Mucosa of rectum (tissue), 2 donors: Measurements from ENCODE around the gene FLNB.

Experiments
- H3K27ac ChIP-seq, 2 donors: one replicate each; pipeline ENCODE4 v1.7.0; 2013; ENCODE audit warnings: inconsistent platforms in 2 of 2, low read depth in 2 of 2, low read length in 2 of 2
- H3K27me3 ChIP-seq, 2 donors: one replicate each; pipeline ENCODE4 v1.7.0; 2013; ENCODE audit warnings: low read length in 2 of 2; ENCODE audit not compliant: control insufficient read depth in 2 of 2, insufficient read depth in 2 of 2
- H3K36me3 ChIP-seq, 2 donors: one replicate each; pipeline ENCODE4 v1.7.0; 2013; ENCODE audit warnings: low read length in 2 of 2; ENCODE audit not compliant: control insufficient read depth in 2 of 2, insufficient read depth in 2 of 2
- H3K4me1 ChIP-seq, 2 donors: one replicate each; pipeline ENCODE4 v1.7.0; 2013; ENCODE audit warnings: low read length in 2 of 2, mild to moderate bottlenecking in 1 of 2; ENCODE audit not compliant: control insufficient read depth in 2 of 2, insufficient read depth in 2 of 2
- H3K4me3 ChIP-seq, 2 donors: one replicate each; pipeline ENCODE4 v1.7.0; 2013; ENCODE audit warnings: low read length in 2 of 2
- H3K9ac ChIP-seq, 2 donors: one replicate each; pipeline ENCODE4 v1.7.0; 2013; ENCODE audit warnings: low read length in 2 of 2, low read depth in 1 of 2, mild to moderate bottlenecking in 1 of 2
- H3K9me3 ChIP-seq, 2 donors: one replicate each; pipeline ENCODE4 v1.7.0; 2013; ENCODE audit warnings: low read length in 2 of 2; ENCODE audit not compliant: control insufficient read depth in 2 of 2
- donor health status: healthy.
- donor health status: Normal muscosa, but diverticular disease.

FLNB gene

DNA sequence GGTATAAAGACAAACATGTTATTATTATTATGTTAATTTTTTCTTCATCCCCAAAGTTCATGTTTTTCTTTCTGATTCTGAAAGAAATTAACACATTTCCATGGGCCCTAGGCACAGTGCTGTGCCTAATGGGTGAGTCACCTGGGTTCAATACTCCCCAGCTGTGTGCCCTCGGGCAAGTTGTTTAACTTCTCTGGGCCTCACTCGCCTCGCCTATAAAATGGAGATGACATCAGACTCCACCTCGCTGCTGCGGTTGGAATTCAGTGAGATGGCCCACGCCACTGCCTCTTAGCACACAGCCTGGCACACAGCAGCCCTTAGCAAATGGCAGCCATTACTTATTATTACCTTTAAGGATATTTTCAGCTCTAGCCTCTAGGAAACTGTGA lies 179.9 kb downstream of the FLNB start:
- H3K27ac ChIP-seq = no peak overlapping the region
- no peaks in the 10 kb centered on the region for H3K9me3 ChIP-seq
- H3K27me3 ChIP-seq = no peaks in the 10 kb centered on the region
- H3K36me3 ChIP-seq = no peaks in the 10 kb centered on the region
- no peak overlapping the region for H3K4me3 ChIP-seq
- H3K4me1 ChIP-seq = peaks cover 0 to 2% of the 10 kb centered on the region in 2 donors
- no peak overlapping the region for H3K9ac ChIP-seq

DNA sequence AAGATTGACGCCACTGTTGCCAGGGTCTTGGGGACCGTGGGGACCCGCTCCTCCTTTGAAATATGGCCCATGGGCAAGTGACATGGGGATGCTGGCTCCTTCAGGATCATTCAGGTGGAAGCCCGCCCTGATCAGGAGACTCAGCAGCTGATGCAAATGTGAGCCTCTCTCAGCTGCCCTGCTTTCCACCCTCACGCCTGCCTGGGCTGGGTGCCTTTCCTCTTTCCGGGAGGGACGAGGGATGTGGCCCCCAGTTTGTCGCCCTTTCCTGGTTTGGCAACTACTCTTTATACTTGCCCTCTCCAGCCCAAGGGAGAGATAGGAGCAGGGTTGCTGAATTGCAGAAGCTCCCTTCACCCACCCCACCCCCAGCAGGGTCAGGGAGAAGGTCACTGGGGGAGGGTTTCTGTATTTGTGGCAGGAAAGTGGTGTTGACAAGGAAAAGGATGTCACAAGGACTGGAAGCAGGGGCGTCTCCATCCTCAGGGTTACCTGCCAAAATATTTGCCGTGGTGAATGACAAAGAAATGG lies 180.8 kb downstream of the FLNB start:
- no peaks in the 10 kb centered on the region for H3K9me3 ChIP-seq
- H3K27me3 ChIP-seq = no peaks in the 10 kb centered on the region
- H3K27ac ChIP-seq = no peak overlapping the region
- H3K4me3 ChIP-seq = no peak overlapping the region
- H3K36me3 ChIP-seq = no peaks in the 10 kb centered on the region
- peaks cover 0 to 2% of the 10 kb centered on the region in 2 donors for H3K4me1 ChIP-seq
- H3K9ac ChIP-seq = no peak overlapping the region

DNA sequence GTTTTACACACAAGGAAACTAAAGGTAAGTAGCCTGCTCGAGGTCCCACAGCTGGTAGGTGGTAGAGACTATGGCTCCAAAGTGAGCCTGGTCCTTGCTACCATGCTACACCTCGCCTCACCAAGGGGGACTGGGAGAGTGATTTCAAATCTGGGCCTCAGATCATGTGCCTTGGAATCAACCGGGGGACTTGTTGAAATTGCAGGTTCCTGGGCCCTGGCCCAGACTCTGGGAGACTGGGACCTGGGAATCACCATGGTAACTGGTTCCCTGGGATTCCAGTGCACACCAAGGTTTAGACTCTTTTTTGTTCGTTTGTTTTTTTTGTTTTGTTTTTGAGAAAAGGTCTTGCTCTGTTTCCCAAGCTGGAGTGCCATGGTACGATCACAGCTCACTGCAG lies 181.5 kb downstream of the FLNB start:
- Histone ChIP-seq H3K27ac (no peak overlapping the region), H3K9ac (no peak overlapping the region), H3K4me3 (no peak overlapping the region), H3K4me1 (peaks cover 0 to 2% of the 10 kb centered on the region in 2 donors), H3K36me3 (no peaks in the 10 kb centered on the region), H3K27me3 (no peaks in the 10 kb centered on the region), H3K9me3 (no peaks in the 10 kb centered on the region)

DNA sequence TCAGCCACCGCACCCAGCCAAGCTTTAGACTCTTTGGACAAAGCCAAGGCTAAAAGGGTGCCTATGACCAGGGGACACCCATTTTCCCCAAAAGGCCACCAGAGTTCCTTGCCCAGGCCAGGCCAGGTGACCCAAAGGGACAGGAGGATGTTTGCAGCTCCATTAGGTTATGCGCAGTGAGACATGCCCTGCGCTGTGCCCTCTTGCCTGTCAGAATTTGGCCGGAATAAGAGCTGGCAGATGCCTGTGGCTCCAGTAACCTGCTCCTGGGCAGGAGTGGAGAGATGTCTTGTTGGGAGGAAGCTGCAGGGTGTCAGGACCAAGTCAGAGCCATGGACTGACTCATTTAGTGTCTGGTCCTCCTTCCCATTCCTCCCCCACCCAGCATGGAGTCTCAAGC lies 182.1 kb downstream of the FLNB start:
- Histone ChIP-seq H3K9me3 (no peaks in the 10 kb centered on the region), H3K36me3 (no peaks in the 10 kb centered on the region), H3K4me3 (no peak overlapping the region), H3K9ac (no peak overlapping the region), H3K27ac (no peak overlapping the region), H3K4me1 (peaks cover 0 to 2% of the 10 kb centered on the region in 2 donors), H3K27me3 (no peaks in the 10 kb centered on the region)

DNA sequence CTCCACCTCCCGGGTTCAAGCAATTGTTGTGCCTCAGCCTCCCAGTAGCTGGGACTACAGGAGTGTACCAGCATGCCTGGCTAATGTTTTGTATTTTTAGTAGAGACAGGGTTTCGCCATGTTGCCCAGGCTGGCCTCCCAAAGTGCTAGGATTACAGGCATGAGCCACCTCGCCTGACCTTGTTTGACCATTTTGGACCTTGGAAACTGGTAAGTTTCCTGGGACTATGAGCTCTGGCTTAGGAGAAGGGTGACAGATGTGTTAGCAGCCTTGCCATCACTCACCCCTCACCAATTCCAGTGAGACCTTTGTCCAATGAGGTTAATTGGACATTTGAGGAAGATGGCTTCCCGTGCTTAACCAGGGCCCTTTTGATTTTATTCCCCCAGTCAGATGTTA lies 182.7 kb downstream of the FLNB start:
- no peaks in the 10 kb centered on the region for H3K9me3 ChIP-seq
- H3K27me3 ChIP-seq = no peaks in the 10 kb centered on the region
- no peaks in the 10 kb centered on the region for H3K36me3 ChIP-seq
- peaks cover 0 to 2% of the 10 kb centered on the region in 2 donors for H3K4me1 ChIP-seq
- no peak overlapping the region for H3K9ac ChIP-seq
- no peak overlapping the region for H3K27ac ChIP-seq
- no peak overlapping the region for H3K4me3 ChIP-seq

DNA sequence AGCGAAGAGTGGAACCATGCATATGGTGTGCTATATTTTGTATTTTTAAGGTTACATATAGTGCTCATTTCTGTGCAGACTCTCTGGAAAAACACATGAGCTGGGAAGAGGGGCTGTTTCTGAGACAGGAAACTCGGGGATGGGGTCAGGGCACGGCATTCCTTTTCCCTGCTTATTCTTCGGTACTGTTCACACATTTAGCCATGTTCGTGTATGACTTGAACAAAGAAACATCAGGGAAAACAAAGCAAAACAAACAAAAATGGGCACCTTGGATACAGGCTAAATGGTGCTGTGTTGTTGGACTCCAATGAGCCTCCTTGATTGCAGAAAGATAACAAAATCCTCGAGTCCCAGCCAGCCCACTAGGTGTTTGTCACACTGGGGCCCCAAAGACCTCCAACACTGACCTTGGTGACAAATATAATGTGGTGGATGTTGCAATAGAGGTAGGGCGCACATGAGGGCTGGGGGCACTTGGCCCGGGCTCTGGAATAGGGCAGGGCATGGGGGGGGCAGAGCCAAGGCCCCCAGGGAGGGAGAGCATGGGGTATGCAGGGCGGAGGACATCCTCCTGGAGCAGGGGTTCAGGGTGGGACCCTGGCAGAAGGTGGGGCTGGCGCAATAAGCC lies 183.3 kb downstream of the FLNB start:
- Histone ChIP-seq H3K4me3 (no peak overlapping the region), H3K4me1 (peaks cover 0 to 2% of the 10 kb centered on the region in 2 donors), H3K9me3 (no peaks in the 10 kb centered on the region), H3K36me3 (no peaks in the 10 kb centered on the region), H3K27me3 (no peaks in the 10 kb centered on the region), H3K27ac (no peak overlapping the region), H3K9ac (no peak overlapping the region)

DNA sequence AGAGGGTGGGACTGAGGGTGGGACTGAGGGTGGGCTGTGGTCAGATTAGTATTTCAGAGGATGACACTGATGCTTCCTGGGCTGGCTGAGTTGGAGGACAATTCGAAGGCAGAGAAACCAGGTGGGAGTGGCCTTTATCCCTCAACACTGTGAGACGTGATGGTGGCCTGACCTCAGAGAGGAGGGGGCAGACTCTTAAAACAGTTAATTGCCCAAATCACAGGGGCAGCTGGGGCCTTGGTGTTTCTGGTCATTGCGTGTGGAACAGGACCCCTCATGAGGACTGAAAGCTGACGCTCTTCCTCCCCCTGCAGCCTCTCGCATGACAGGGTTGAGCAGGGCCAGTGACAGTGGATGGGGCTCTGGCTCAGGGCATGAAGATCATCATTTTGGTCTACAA lies 183.8 kb downstream of the FLNB start:
- Histone ChIP-seq H3K9ac (no peak overlapping the region), H3K36me3 (no peaks in the 10 kb centered on the region), H3K4me1 (peaks cover 0 to 2% of the 10 kb centered on the region in 2 donors), H3K4me3 (no peak overlapping the region), H3K9me3 (no peaks in the 10 kb centered on the region), H3K27ac (no peak overlapping the region), H3K27me3 (no peaks in the 10 kb centered on the region)

DNA sequence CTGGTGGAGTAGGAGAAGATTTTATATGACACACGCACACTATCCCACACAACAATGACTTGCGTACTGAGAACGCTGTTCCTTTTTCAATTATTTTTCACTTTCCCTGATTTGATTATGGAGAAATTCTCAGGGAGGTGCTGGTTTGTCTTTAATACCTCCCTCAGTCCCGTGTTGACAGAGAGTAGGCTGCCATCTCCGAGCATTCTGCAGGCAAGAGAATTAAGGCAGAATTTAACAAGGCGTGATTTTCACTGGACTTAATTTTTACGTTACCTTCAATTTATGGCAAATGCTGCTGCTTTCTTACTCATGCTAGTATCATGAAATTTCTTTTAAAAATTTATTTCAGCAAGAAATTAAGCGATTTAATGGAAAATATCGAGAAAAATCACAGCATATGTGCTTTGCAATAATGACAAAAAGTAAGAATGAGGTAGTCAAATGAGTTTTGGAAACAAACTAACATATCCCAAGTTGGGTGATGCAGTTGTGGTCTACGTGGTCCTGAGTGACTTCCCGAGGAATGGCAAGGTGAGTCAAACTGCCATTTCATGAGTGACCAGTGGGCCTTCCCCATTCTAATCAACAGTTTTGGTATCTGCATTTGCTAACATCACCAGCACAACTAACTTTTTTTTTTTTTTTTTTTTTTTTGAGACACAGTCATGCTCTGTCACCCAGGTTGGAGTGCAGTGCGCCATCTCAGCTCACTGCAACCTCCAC lies 185.6 kb downstream of the FLNB start:
- no peak overlapping the region for H3K4me3 ChIP-seq
- H3K4me1 ChIP-seq = peaks cover 0 to 2% of the 10 kb centered on the region in 2 donors
- no peaks in the 10 kb centered on the region for H3K9me3 ChIP-seq
- no peaks in the 10 kb centered on the region for H3K27me3 ChIP-seq
- H3K27ac ChIP-seq = no peak overlapping the region
- H3K36me3 ChIP-seq = no peaks in the 10 kb centered on the region
- no peak overlapping the region for H3K9ac ChIP-seq

DNA sequence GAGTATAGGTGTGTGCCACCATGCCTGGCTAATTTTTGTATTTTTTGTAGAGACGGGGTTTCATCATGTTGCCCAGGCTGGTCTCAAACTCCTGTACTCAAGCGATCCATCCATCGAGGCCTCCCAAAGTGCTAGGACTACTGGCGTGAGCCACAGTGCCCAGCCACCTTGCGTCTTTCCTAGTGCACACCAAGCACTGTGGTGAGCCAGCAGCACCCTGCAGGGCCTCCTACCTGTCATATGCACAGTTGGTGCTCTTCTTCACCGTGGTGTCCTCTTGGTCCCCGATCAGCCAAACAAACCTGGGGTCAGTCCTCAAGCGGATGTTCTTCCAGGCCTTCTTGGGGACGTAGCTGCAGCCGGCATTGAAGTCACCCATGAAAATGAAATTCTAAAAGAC lies 189.4 kb downstream of the FLNB start:
- Histone ChIP-seq H3K9ac (no peak overlapping the region), H3K27ac (no peak overlapping the region), H3K9me3 (no peaks in the 10 kb centered on the region), H3K4me1 (peaks cover 3 to 6% of the 10 kb centered on the region in 2 donors), H3K36me3 (no peaks in the 10 kb centered on the region), H3K4me3 (no peak overlapping the region), H3K27me3 (no peaks in the 10 kb centered on the region)

DNA sequence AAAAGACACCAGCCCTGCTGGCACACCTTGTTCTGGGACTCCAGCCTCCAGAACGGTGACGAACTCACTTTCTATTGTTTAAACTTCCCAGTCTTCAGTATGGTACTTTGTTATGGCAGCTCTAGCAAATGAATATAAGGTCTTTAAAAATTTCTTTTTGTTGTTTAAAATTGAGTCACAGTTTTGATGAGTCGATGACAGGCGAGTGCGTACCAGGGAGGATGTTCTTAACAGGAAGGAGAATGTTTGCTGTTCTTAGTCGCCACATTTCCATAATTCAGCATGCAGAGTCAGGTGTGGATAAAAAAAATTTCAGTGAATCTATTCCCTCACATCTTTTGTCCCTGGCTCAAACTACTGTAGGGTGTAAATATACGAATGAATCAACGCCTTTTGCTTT lies 190.1 kb downstream of the FLNB start:
- H3K27me3 ChIP-seq = no peaks in the 10 kb centered on the region
- no peaks in the 10 kb centered on the region for H3K9me3 ChIP-seq
- H3K36me3 ChIP-seq = no peaks in the 10 kb centered on the region
- H3K9ac ChIP-seq = no peak overlapping the region
- peaks cover 3 to 6% of the 10 kb centered on the region in 2 donors for H3K4me1 ChIP-seq
- no peak overlapping the region for H3K4me3 ChIP-seq
- no peak overlapping the region for H3K27ac ChIP-seq
